GM18907 (cell line): ENCODE measurements around the gene OTOG.

Experiments
- ATAC-seq: cut with Tn5 transposase; IDR thresholded peaks from one replicate; pipeline ENCODE4 v1.9.1; 2021; ENCODE audit warnings: mild to moderate bottlenecking, moderate library complexity; ENCODE audit not compliant: unreplicated experiment

OTOG gene

GRCh38 chr11:17581036-17581731 lies 34.1 kb downstream of the OTOG start:
- no peak for ATAC-seq

DNA sequence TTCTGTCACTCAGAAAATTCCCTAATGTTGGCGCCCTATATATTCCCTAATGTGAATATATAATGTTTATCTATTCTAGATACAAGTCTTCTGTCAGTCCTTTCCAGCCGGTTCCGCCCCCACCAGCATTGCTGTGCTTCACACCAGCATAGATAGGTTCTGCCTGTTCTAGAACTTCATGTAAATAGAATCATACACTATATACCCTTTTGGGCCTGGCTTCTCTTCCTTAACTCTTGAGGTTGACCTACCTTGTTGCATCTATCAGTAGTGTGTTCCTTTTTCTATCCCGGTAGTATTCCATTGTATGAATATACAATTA lies 34.6 kb downstream of the OTOG start:
- no peak for ATAC-seq

DNA sequence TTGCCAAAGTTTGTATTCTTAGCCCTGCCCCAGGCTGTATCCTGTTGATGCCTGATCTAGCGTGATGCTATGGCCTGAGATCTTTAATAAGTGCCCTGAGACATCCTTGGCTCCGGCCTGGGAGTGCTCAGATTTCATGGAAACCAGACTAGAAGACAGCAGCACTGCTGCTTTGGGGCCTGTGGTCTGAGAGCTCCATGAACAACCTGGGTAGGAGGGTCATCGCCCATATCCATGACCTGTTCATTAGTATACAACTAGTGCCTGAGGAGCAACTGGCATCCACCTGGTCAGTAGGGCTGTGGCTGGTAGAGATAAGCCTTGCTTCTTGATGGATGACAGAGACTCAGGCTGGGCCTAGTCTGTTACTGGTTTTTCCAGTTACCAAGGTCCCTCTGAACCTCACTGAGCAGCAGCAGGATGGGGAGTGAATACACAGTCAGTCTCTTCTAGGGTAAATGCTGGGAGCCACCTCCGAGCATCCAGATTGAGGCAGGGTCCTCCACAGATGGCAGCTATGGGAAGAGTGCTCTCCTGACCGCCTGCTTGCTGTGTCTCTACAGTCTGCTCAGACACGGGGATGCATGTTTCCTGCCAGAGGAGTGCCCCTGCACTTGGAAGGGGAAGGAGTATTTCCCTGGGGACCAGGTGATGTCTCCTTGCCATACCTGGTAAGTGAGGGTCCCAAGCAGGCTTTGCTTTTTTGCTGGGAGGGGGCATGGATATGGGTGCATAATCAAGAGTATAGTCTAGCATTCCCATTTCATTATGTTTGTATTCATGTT lies 39.0 kb downstream of the OTOG start:
- no peak for ATAC-seq

DNA sequence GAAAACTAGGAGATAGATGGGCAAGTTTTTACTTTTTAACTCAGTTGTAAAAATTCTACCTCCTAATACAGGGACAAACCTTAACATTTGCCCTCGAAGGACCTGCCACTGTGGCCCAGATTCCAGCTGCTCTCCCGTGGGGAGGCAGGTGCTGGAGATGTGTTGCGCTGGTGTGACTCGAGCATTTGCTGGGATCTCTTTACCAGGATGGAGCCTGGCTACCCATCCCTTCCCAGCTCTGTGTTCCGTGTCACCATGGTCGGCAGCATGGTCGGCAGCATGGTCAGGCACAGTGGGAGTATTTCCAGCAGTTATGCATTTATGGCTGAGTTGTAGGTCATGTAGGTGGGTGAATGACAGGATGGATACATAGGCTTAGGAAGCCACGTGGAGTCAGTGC lies 41.1 kb downstream of the OTOG start:
- ATAC-seq: no peak

- ATAC-seq: no peak
Measured at GRCh38 chr11:17588721-17589120, 41.7 kb downstream of the OTOG start.

DNA sequence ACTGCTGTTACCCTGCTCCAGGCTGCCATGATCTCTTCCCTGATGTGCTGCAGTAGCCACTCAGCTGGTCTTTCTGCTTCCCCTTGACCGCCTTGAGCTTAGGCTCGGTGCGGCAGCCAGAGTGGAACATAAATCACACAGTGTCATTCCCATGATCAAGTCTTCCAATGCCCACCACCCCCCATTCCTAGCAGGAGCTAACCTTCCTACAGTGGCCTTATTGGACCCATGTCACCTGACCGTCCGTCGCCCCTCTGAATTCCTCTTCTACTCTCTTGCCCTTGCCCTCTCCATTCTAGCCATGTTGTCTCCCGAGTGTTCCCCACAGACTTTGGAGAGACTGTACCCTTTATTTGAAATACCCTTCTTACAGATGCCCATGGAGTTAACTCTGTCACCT lies 43.4 kb downstream of the OTOG start:
- no peak for ATAC-seq

DNA sequence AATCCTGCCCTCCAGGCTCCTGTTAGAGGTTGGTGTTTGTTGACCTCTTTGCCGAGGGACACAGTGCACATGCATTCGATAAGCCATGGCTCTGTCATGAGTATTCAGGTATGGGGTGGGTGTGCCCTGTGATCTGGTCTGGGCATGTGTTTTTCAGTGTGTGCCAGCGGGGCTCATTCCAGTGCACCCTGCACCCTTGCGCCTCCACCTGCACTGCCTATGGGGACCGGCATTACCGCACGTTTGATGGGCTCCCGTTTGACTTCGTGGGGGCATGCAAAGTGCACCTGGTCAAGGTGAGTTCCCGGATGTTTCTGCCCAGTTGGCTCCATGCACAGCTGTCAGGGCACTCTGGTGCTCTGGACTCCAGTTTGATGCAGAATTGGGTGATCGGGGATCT lies 44.2 kb downstream of the OTOG start:
- no peak for ATAC-seq

GRCh38 chr11:17593466-17594245 lies 46.6 kb downstream of the OTOG start:
- ATAC-seq: no peak

DNA sequence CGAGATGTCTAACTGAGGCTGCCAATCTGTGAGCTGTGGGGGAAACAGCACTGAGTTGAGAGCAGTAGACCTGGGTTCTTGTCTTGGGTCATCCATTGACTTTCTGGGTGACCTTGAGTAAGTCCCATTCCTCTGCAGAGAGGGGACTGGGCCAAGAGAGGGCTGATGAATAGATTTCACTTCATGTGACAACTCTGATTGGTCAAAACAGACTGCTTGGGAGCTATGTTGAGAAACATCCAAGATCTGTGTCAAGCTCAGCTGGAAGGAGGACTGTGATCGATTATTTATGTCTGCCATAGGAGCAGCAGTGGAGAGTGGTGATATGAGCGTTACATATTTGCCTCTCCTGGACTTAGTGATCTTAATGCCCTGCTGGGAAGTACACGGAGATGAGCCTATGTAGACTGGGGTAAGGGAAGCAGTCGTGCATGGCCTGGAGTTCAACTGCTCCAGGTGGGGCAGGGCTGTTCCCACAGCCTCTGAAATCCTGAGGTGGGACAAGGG lies 47.7 kb downstream of the OTOG start:
- ATAC-seq: no peak

DNA sequence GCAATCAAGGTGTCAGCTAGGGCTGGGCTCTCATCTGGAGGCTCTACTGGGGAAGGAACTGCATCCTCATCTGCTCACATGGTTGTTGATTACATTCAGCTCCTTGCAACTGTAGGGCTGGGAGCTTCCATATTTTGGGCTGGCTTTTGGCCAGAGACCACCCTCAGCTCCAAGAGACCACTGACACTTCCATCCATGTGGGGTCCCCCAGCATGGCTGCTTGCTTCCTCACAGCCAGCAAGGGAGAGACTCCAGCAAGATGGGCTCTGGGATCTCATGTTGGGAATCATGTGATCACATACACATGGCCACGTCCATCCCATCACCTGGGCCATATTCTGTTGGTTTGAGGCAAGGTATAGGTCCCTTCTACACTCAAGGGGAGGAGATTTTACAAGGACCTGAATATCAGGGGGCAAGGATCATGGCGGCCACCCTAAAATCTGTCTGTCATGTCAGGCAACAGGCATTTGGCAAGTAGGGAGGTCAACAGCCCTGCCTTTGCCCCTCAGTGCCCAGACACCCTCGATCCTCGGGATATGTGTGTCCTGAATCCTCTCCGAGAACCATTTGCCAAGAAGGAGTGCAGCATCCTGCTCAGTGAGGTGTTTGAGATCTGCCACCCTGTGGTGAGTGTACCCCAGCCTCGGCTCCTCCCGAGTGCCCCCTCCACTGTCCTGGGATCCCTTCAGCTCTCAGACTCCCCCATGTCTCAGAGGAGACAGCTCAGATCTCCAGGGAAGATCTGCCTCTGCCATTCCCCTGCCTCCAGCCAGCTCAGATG lies 48.7 kb downstream of the OTOG start:
- ATAC-seq: no peak

DNA sequence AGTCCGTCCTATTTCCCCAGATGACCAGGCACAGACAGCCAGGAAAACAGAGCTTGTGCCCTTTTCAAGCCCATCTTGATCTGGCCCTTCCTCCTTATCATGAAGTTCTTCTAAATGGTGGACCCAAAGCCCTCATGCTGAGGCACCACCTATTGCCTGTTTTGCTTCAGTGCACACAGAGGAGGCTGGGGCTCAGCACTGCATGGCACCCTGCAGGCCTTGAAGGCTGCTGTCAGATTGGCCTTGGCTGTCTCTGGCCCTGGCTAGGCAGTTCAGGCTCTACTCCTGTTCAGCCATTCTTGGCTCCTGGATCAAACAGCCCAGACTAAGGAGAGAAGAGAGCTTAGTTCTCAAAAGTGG lies 49.2 kb downstream of the OTOG start:
- no peak for ATAC-seq

DNA sequence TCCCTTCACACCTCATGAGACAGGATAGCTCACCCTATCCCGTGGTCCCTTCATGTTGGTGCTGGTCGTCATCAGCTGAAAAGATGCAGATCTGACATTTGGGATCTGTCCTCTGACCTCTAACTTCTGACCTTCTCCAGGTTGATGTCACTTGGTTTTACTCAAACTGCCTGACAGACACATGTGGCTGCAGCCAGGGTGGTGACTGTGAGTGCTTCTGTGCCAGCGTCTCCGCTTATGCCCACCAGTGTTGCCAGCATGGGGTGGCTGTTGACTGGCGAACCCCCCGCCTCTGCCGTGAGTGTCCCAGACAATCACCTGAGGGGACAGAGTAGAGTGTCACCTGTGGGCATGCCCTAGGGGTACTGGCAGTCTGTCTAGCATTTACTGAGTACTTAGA lies 49.7 kb downstream of the OTOG start:
- ATAC-seq: no peak

DNA sequence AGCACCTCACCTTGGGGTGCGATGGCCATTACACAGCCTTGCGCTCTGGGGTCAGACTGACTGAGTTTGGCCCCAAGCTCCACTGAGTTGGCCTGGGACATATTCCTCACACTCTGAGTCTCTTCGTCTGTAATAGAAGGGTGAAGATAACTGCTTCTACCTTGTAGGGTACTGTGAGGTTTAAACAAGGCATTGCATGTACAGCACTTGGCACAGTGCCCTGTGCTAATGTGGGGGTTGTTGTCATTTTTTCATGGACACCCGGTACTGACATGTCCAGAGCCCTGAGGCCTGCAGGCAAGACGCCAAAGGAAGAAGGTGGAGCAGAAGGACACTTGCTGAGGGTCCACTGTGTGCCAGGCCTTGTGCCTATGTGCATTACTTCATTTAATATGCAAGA lies 50.7 kb downstream of the OTOG start:
- no peak for ATAC-seq

DNA sequence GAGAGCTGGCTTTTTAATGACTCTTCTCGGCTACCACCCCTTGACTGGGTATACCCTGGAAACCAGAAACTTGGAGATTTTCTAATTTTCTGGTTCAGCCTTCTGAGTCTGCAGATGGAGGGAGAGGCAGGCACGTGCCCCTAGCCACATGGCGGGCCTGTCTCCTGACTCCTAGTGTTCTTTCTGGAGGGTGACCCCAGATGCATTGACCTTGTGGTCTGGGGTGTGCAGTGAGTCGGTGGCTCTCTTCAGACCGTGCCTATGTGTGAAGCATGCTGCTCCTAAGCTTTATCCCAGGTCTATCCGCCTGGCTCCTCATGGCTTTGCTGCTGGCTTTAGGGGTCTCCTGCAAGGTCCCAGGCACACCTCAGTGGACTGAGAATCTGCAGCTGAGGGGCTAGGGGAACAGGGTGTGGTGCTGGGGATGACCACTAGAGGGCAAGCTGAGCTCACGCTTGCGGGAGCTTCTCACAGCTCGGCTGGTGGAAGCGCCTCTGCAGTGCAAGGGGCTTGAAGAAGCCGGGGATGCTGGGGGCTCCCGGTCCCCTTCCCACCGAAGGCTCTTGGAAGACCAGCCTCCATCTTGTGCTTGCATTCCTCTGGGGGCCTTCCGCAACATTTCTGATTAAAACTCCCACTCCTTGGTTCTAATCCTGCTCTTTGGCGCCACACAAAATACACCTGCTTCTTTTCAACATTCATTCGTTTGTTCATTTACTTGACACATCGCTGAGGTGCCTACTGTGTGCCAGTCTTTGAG lies 51.8 kb downstream of the OTOG start:
- peak; percentile 83 for ATAC-seq

DNA sequence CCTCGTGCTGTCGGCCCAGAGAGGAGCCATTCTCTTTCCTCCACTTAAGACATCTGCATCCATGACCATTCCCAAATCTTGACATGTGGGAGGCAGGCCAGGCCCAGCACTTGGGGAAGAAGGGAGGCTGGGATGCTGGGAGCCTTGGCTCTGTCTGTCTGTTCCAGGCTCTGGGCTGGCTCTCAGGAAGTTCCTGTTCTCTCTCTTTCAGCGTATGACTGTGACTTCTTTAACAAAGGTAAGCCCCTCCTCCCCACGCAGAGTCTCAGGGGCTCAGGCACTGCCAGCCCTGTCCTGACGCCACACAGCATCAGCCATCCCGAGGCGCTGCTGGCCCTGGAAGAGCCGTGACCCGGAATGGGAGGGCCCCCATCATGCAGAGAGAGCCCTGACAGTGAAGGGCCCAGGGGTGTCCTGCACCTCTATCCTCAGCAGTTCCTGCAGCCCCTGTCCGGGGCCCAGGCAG lies 52.4 kb downstream of the OTOG start:
- ATAC-seq: no peak

DNA sequence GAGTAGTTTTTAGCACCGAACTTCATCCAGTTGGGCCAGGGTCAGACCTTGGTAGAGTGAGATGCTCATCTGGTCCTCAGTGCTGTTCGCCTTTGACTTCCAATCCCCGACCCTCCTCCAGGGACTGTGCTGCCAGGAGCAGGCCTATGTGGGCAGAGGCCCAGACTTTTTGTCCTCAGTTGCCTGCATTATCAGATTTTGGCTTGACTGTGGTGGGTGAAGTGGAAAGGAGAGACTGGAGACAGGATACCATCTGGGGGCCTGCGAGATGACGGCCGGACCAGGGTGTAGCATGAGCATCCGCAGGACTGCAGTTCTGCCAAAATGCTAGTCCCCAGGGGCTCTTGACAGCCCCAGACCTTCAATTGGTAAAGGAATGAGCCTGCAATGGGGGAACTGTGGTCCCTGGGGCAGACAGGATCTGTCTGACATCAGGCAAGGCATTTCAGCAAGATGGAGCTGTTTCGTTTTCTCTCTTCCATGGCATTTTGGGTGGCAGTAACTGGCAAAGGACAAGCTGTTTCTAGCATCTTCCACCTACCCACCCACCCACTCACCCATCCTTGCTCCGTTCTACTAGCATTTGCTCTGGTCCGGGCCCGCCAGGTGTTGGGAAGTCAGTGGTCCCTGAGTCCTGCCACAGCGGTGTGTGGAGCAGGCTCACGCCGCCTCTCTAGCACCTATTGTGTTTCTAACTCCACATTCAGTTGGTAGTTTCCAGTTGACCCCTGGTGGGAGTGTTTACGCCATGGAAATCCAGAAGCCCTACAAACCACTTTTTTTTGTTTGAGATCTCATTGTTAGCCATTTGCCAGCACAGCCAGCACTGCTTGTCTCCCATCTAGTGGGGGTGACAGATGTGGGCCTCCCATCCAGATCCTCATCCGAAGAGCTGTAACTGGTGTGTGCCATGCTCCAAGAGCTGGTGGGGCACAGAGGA lies 53.5 kb downstream of the OTOG start:
- ATAC-seq: no peak

- ATAC-seq: no peak
Measured at GRCh38 chr11:17601256-17601671, 54.2 kb downstream of the OTOG start.

DNA sequence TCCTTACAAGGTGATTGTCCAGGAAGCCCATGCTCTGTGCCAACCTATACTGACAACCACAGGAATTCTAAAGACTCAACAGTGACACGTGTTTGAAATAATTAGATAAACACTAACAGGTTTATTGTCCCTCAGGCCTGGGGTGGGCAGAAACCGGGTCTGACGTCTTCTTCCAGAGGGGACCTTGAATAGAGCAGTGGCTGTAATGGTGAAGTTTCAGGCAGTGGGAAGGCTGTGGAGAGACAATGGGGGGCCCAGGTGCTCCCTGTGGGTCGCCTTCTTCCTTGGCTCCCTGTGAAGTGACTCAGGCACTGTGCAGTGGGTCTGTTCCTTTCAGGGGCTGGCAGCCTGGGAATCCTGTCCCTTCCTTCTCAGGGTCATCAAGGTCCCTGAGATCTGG lies 54.6 kb downstream of the OTOG start:
- ATAC-seq: no peak
